HG03342 (cell line): ENCODE data around the gene DAB1.
A peak's percentile ranks its signal among the peaks of the same experiment; 100 is the strongest.
"Not testable (repeated sequence)": the region's sequence is repeated elsewhere in the genome, so short reads cannot be mapped to it uniquely, and the experiment has no call there.

Source experiments
- ATAC-seq: cut with Tn5 transposase; IDR thresholded peaks from one replicate; pipeline ENCODE4 v1.9.1; 2021; ENCODE audit warnings: mild to moderate bottlenecking, moderate library complexity; ENCODE audit not compliant: unreplicated experiment

Gene DAB1

GRCh38 chr1:57089855-57090254, 334.0 kb downstream of the DAB1 start:
- no peak for ATAC-seq

- no peak for ATAC-seq
Observed at GRCh38 chr1:57089221-57089620, 334.6 kb downstream of the DAB1 start.

- no peak for ATAC-seq
Observed at GRCh38 chr1:57088653-57089052, 335.2 kb downstream of the DAB1 start.

GRCh38 chr1:57087660-57088059, 336.2 kb downstream of the DAB1 start:
- ATAC-seq, result not testable (repeated sequence)

- ATAC-seq, result no peak
Observed at GRCh38 chr1:57086154-57086553, 337.7 kb downstream of the DAB1 start.

DNA sequence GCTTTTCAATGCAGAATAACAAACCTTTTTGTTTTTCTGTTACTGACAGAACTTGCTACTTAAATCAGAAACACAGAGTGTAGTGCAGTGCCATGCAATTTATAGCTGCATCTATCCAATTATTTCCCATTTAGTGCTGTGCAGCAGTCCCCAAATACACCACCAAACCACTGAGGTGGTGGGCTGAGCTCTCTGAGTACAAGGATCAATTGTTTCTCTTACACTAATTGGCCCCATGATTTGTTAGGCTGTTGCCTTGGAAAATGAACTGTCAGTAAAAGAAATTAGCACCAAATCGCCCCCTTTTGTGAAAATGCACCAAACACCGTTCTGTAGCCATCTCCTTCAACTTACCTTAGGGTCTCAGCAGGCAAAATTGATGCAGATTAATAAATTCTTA, 339.2 kb downstream of the DAB1 start:
- no peak for ATAC-seq

GRCh38 chr1:57082711-57083439, 341.0 kb downstream of the DAB1 start:
- no peak for ATAC-seq

- no peak for ATAC-seq
Observed at GRCh38 chr1:57079454-57080157, 344.3 kb downstream of the DAB1 start.

- peak; percentile 89 for ATAC-seq
Observed at GRCh38 chr1:57072401-57073110, 351.3 kb downstream of the DAB1 start.

GRCh38 chr1:57067863-57068262, 356.0 kb downstream of the DAB1 start:
- no peak for ATAC-seq

DNA sequence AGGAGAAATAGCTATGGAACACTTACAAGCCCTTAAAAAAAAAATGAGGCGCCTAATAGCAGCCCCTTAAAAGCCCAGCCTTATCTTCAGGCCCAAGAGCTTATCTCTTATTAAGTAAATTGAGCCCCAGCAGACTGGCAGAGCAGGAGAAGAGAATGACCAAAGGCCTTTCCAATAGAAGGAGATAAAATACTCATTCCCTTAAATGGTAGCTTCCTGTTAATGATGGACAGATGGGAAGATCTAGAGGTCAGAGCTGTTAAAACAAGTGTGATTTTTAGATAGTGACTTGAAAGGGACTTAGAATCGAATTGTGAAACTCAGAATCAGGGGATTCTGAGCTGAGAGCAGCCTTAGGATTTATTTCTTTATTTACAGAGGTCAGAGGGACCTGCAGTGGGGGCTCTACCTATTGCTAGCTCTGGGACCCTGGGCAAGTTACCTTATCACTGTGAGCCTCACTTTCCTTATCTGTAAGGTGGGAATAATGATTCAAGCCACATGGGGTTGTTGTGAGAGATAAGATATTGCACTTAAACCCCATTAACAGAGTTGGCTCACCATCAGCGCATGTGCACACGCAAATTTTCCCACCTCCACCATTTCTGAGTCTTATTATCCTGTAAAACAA, 356.8 kb downstream of the DAB1 start:
- ATAC-seq, result no peak

DNA sequence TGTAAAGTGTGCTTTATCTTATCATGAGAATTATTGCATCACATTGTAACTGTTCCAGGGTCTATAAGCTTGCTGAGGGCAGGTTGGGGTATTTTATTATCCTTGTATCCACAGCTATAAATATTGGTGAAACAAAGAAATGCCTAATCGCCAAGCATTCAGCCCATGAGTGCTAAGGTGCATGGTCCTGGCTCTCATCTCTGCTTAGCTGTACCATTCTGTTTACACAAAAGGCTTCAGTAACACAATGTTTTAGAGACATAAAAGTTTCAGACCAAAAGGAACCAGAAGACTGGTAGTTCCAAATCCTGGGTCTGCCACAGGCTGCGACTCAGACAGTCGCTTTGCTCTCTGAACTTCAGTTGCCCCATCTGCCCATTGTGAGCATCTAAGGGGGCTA, 358.4 kb downstream of the DAB1 start:
- ATAC-seq, result no peak

- no peak for ATAC-seq
Observed at GRCh38 chr1:57064379-57065140, 359.3 kb downstream of the DAB1 start.

DNA sequence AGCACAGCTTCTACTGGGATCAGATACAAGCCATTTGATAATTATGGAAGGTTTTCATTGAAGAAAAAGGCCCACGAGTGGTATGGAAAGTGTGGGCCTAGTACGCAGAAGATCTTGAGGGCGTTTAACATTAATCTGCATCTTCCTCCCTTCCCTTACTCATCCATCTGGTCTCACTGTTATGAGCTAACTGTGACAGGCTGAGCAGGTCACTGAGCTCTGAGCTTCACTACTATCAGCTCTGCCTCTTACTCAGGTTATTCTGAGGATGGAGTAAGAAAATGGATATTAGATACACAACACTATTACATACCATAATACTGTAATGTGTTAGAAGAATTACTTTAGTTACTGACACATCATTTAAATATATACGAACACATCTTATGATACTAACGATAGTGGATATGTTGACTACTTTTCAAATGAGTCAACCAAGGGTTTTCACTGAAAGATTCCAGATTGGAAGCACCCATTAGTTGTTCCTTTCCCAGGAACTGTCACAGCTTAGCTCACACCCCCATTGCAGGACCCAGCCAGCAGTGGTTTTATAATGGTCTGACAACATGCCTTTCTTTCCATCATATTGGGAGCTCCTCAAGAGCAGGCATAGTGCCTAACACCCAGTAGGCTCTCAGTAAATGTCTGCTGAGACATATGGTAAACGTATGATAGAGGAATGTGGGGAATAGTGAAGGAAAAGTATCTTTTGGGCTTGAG, 360.3 kb downstream of the DAB1 start:
- ATAC-seq, result no peak

DNA sequence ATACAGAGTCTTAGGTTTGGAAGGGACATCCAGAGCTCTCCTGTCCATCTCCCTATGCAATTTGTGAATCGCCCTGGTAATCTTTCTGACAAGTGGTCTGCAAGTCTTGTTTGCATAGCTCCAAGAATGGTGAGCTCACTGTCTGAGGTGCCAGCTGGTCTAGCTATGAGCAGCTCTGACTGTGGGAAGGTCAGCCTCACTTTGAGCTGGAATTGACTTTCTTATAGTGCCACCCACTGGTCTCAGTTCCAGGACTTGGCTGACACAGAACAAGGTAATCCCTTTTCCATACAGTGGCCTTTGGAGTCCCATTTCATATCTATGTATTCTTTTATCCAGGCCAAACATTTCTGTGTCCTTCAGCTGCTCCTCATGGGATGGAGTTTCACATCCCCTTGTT, 362.5 kb downstream of the DAB1 start:
- ATAC-seq, result no peak

GRCh38 chr1:57060451-57060850, 363.4 kb downstream of the DAB1 start:
- ATAC-seq, result no peak

DNA sequence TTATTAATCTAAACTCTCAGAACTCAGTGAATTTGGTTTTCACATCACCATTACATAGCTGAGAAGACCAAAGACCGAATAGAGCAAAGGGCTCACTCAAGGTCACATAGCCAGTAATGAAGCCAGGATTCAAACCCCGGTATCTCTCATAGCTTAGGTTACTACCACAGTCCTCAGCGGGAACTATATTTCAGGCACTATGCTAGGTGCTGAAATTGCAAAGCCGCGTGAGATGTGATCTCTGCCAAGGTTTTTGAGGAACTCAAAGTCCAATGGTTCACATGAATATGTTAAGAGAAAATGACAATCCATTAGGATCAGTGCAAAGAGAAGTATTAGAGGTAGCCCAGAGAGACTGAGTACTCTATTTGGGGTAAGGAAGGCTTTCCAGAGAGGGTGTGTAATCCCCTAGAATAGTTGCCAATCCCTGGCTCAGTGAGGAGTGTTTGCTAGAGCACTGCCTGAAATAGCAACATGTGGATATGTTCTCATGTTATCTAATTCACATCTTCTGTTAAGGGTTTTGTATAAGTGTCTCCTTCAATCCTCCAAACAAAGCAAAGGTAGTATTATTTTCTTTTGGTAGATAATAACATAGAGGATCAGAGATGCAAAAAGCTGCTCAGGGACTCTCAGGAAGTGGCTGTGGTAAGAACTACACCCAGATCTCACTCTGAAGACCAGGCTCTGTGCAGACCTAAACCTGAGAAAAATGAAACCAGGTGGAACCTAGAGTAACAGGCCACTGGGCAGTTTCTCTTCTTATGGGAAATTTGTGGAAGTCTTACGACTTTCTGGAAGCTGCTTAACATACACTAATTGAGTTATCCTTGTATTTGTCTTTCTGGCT, 365.0 kb downstream of the DAB1 start:
- ATAC-seq, result no peak

DNA sequence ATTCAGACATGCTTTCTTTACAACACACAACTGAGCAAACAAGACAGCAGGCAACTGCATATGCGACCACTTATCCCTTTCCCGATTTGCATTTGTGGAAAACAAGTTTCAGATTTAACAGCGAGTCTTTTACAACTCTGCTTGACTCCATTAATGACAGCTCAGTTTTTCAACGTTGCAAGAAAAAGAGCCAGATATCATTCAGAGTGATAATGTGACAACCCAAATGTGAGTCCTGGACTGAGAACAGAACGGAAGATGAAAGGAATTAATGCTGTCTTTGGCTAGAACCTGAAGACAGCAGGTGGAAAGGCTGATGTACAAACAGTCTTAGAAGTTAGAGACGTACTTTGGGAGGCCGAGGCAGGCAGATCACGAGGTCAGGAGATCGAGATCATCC, 375.0 kb downstream of the DAB1 start:
- ATAC-seq, result no peak

- ATAC-seq, result no peak
Observed at GRCh38 chr1:57046462-57046861, 377.4 kb downstream of the DAB1 start.
